GM03348 (cell line): ENCODE data around the gene BIRC7.

Source experiments
- DNase-seq: peaks from one replicate; pipeline ENCODE4 v3.0.0; 2012; ENCODE audit warnings: low spot score

Gene BIRC7

GRCh38 chr20:63235399-63235983 is at the start of gene BIRC7:
TSS of gene BIRC7 (plus strand) at chr20:63235905. CDS start at chr20:63236097, 192 bp downstream.
- no peak for DNase-seq

GRCh38 chr20:63186084-63186483 is 49.6 kb upstream of the BIRC7 start:
- no peak for DNase-seq

- peak; percentile 47 for DNase-seq
Measured at GRCh38 chr20:63186528-63187316, 49.0 kb upstream of the BIRC7 start.

GRCh38 chr20:63187338-63188158 is 48.2 kb upstream of the BIRC7 start:
- no peak for DNase-seq

- no peak for DNase-seq
Measured at GRCh38 chr20:63188159-63188442, 47.6 kb upstream of the BIRC7 start.

GRCh38 chr20:63188641-63189321 is 46.9 kb upstream of the BIRC7 start:
- no peak for DNase-seq

GRCh38 chr20:63189322-63189642 is 46.4 kb upstream of the BIRC7 start:
- DNase-seq: no peak

GRCh38 chr20:63189846-63190559 is 45.7 kb upstream of the BIRC7 start:
- no peak for DNase-seq

GRCh38 chr20:63190828-63191227 is 44.9 kb upstream of the BIRC7 start:
- DNase-seq: no peak

- DNase-seq: no peak
Measured at GRCh38 chr20:63191400-63191799, 44.3 kb upstream of the BIRC7 start.

- DNase-seq: no peak
Measured at GRCh38 chr20:63192721-63193120, 43.0 kb upstream of the BIRC7 start.

GRCh38 chr20:63194007-63194796 is 41.5 kb upstream of the BIRC7 start:
- DNase-seq: no peak

- DNase-seq: no peak
Measured at GRCh38 chr20:63194797-63195173, 40.9 kb upstream of the BIRC7 start.

- no peak for DNase-seq
Measured at GRCh38 chr20:63196768-63197470, 38.8 kb upstream of the BIRC7 start.

GRCh38 chr20:63198606-63199005 is 37.1 kb upstream of the BIRC7 start:
- no peak for DNase-seq

GRCh38 chr20:63202021-63202420 is 33.7 kb upstream of the BIRC7 start:
- DNase-seq: no peak

GRCh38 chr20:63202811-63203526 is 32.7 kb upstream of the BIRC7 start:
- DNase-seq: no peak

- no peak for DNase-seq
Measured at GRCh38 chr20:63204362-63204761, 31.3 kb upstream of the BIRC7 start.

GRCh38 chr20:63205896-63206295 is 29.8 kb upstream of the BIRC7 start:
- no peak for DNase-seq

- no peak for DNase-seq
Measured at GRCh38 chr20:63206878-63207277, 28.8 kb upstream of the BIRC7 start.
